WTC11 (cell line): ENCODE results near the gene PIEZO1.

Experiments
- ELF4 ChIP-seq: sonication (generic); formaldehyde crosslinking; IDR thresholded peaks from 2 replicates; pipeline ENCODE4 v1.8.1; 2022; ENCODE audit warnings: low read depth, mild to moderate bottlenecking, moderate library complexity, missing genetic modification reagents
- GABPB1 ChIP-seq: sonication (generic); formaldehyde crosslinking; IDR thresholded peaks from 2 replicates; pipeline ENCODE4 v1.8.1; 2023; ENCODE audit warnings: mild to moderate bottlenecking, missing genetic modification reagents
- ZNF138 ChIP-seq: sonication (generic); formaldehyde crosslinking; conservative IDR thresholded peaks from 2 replicates; pipeline ENCODE4 v1.8.1; 2022; ENCODE audit warnings: mild to moderate bottlenecking, moderate library complexity, missing genetic modification reagents

GRCh38 chr16:88834670-88835069 lies 49.6 kb upstream of the PIEZO1 start:
- TF ChIP-seq ELF4 (no peak), GABPB1 (CRISPR knock-in tag) (no peak), ZNF138 (CRISPR knock-in tag) (no peak)
